HG03558 (cell line): ENCODE results near the gene HSDL1.

Source experiments
- ATAC-seq: cut with Tn5 transposase; IDR thresholded peaks from one replicate; pipeline ENCODE4 v1.9.1; 2021; ENCODE audit warnings: moderate number of reproducible peaks; ENCODE audit not compliant: unreplicated experiment; ENCODE audit errors: extremely low read depth

The HSDL1 gene

DNA sequence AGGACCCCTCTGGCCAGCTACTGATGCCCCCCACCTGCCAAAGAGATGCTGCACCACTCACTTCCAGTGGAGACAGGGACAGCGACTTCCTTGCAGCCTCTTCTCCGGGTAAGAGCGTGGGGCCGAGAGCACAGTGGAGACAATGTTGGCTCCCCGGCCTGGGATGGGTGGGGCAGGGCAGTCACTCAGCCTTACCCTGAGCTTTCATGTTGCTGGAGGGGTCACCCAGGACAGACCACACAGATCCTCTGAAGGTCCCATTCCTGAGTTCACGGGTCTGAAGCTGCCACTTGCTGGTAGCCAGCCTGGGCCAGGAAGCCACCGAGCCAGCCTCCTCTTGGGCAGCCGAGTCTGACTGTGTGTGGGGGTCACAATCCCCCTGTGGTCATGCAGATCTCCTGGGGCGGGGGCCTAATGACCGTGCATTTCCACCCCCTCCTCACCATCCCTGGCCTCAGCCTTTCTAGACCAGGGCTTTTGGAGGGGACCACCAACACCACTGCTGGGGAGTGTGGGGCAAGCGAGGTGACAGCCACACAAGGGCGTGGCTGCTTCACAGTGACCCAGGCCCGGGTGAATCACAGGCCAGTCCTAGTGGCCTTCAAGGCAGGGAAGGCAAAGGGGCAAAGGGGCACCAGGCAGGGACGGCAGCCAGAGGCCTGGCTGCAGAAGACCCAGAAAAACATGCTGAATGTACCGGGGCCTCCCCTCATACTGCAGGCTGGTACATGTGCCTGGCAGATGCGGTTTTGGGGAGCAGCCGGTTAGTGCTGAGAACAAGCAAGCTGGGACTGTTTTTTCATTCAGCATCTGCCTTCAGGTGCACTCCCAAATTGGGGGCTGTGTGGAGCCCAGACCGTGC lies 31.4 kb upstream of the HSDL1 start:
- no peak for ATAC-seq

DNA sequence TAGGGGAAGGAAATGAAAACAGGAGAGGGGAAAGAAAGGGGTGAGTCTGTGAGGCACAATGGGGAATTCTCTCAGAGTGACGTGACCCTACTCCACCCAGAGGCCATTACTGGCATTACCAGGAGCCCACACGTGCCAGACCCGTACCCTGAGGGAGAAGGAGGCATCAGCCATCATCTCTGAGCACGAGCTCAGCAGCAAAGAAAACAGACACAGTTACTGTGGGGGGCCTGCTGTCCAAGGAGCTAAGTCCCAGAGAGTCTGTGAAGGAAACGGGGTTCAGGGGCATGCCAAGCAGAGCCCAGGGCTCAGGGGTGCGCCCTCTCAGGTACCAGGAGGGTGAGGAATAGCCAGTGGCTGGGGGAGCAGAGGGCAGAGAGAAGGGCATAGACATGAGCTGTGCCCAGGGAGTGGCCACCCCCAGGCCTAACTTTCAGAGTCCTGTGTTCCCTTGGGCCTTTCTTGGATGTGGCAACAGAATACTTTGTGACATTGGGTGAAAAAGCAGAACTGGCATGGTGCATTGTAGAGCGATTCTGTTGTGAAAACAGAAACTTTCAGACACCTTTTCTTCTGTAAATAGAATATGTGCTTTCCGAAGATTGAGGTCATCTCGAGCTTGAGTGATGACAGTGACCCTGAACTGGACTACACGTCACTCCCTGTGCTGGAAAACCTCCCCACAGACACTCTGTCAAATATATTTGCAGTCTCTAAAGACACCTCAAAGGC lies 30.5 kb upstream of the HSDL1 start:
- ATAC-seq = no peak

DNA sequence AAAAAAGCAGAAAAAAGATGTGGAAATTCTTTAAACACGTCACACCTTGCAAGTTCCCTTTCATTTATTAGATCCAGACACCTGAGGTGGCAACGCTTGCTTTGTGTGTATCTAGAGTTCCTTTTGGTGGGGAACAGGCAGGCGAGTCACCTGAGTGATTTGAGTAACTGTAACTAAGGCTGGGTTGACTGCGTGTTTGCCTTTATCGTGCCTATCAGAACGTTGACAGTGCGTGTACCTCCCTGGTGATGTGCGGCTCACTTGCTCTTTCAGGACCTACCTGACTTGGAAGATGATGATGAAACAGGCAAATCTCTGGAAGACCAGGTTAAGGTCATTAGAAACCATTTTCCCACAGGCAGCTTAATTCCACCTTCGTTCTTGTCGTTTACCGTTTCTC lies 29.4 kb upstream of the HSDL1 start:
- no peak for ATAC-seq

DNA sequence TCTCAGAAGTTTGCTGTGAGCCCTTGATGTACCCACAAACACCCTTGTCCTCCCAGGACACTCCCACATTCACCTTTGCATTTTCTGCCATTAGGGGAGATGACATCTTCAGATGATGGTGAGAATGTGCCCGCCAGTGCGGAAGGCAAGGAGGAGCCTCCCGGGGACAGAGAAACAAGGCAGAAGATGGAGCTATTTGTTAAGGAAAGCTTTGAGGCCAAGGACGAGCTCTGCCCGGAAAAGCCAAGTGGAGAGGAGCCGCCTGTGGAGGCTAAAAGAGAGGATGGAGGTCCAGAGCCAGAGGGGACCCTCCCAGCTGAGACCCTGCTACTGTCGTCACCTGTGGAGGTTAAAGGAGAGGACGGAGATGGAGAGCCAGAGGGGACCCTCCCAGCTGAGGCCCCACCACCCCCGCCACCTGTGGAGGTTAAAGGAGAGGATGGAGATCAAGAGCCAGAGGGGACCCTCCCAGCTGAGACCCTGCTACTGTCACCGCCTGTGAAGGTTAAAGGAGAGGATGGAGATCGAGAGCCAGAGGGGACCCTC lies 24.9 kb upstream of the HSDL1 start:
- no peak for ATAC-seq

DNA sequence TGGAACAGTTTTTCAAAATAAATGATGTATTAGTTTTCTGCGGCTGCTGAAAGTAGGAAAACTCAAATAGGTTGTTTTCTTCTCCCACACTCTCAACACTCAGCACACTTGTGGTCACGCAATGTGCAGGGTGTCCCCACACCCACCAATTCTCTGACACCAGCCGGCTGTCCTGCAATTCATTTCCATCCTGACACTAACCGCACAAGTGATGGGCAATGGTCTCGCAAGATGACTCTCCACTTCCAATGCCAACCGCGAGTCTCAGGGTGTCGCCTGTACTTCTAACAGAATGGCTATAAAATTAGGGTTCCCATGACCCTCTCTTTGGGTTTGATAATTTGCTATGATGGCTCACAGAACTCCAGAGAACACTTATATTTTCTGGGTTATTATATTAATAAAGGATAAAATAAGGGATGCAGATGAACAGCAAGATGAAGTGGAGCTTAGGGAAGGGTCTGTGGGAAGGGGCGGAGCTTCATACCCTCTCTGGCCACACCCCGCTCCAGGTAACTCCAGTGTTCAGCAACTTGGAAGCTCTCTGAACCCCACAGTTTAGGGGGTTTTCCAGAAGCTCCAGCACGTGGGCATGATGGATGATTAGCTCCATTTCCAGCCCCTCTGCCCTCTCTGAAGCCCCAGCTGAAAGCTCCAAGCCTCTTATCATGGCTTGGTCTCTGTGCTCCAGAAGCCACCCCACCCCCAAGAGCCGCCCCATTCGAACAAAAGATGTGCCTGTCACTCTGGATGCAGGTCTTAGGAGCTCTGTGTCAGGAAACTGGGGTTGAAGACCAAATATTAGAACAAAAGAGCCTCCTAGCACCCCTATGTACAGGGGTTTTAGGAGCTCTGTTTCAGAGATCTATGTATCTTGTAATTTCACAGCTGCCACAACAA lies 22.1 kb upstream of the HSDL1 start:
- ATAC-seq = no peak

DNA sequence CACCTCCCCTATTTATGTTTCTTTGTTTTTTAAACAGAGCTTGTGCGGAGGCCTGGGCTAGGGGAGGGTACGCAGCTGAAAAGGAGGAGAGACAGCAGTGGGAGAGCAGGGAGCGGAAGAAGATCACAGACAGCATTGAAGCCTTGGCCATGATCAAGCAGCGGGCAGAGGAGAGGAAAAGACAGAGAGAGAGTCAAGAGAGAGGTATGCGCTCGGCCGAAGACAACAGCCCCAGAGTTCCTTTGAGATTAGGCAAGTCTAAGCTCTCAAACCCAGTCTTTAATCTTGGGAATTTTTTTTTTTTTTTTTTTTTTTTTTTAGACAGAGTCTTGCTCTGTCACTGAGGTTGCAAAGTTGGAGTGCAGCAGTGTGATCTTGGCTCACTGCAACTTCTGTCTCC lies 20.8 kb upstream of the HSDL1 start:
- no peak for ATAC-seq

DNA sequence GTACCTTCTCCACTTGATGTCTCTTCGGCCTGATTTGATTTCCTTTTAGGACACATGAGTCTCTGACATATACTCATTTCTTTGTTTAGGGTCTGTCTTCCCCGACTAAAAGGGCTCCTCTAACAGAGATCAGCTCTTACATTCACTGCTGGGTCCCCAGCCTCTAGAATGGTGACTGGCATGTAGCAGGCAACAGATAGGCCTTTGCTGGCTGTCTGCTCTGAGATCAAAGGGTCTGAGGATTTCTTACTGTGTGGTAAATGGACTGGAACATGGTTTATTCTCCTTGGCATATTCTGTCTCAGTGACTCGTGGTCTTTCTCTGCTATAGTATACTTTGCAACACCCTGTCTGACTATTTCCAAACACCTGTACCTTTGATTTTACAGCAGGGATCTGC lies 16.8 kb upstream of the HSDL1 start:
- no peak for ATAC-seq

DNA sequence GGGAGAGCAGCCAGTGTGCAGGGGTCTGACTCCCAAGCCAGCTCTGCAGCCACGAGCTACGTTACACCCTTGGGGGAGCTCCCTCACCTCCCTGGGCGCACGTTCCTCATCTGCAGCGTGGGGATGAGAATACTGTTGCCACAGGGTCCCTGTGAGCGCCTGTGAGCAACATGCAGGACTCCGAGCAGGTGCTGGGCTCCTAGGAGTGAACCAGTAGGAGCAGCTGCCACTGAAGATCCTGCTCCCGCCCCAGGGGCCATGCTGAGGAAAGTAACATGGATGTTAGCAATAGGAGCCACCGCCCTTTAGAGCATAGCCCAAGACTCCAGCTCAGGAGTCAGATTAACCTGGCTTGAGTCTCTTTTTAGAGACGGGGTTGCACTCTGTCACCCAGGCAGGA lies 16.1 kb upstream of the HSDL1 start:
- no peak for ATAC-seq

DNA sequence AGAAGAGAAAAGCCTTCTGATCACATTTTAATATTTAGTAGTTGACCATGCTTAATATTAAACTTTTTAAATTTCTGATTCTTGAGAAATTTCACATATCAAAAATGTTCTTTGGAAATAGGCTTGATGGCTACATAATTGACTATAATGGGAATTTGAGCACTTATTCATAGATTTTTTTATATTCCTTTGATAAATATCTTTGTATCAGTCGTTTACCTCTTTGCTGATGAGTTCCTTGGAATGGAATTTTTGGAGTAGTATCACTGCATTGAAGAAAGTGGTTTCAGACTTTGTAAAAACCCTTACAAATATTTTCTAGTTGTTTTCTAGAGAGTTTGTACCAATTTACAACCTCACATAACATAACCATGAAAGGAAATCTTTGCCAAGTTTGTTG lies 14.8 kb upstream of the HSDL1 start:
- ATAC-seq = no peak

DNA sequence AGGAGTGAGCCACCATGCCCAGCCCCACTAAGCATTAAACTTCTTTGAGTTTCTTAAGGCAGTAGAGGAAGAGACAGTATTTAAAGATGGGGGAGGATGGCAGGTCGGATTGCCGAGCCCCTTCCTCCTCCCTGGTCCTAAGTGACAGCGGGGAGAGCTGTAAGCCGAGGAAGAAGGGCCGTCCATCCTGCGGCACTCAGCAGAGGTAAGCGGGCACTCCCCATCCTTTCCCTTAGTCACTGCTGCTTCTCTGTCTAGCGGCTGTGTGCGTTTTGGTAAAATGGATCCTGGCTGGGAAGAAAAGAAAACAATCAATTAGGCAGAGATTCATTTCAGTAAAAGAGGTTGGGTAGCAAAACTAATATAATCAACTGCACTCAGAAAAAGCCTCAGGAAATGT lies 14.0 kb upstream of the HSDL1 start:
- ATAC-seq = no peak

DNA sequence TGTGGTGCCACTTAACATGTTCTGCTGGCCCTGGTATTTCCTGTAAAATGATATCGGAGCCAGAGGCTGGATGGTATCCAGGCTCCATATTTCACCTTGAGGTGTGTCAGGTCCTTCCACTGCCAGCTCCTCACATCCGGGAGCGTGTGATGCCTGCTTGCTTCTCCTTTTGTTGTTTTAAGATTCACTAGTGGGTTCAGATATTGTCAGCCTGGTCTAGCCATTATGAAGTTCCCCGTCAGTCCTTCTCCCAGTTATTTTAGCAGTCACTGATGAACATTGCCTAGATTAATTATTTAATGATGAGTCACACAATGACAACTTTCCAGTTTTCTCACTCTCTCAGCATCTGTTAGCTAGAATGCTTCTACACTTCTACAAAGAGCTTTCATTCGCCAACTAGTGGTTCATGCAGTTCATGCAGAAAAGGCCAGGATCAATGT lies 11.4 kb upstream of the HSDL1 start:
- ATAC-seq = no peak

DNA sequence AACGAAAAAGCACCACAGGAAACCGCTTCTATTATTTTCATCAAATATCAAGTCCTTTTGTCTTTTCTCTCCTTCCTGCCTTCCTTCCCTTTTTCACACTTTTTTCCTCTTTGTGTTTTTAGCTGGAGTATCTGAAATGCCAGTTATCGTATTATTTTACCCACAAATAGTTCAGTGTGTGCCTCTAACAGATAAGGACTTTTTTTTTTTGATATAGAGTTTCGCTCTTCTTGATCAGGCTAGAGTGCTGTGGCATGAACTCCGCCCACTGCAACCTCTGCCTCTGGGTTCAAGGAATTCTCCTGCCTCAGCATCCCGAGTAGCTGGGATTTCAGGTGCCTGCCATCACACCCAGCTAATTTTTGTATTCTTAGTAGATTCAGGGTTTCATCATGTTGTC lies 10.8 kb upstream of the HSDL1 start:
- no peak for ATAC-seq

DNA sequence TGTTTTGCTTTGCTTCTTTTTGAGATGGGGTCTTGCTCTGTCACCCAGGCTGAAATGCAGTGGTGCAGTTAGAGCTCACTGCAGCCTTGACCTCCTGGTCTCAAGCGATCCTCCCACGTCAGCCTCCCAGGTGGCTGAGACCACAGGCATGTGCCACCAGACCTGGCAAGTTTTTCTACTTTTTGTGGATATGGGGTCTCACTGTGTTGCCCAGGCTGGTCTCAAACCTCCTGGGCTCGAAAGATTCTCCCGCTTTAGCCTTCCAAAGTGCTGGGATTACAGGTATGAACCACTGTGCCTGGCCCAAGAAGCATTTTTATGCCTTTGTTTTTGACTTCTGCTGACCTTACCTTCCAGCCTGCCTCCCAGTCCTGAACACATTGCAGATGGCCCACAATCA lies 10.2 kb upstream of the HSDL1 start:
- no peak for ATAC-seq

DNA sequence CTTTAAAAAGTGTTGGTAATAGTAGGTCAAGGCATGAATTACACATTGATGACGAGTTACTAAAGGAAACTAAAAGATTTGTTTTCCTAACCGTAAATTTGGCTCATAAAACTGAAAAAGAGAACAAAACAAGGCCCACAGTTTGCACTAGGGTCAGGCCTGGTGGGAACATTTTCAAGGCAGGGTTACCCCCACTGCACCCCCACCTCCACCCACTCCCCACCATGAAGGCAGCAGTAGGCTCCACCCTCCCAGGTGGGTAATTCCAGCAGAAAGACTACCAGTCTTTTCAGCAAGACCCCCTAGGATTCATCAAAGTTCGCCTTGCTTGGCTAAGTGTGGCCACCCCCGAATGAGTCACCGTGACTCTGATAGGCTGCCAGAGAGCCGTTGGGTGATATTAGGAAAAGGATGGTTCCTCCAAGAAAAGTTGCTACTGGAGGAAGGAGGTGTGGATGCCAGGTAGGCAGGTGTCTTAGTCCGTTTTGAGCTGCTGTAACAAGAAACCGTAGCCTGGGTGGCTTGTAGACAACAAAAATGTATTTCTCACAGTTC lies 8.8 kb upstream of the HSDL1 start:
- ATAC-seq = no peak

DNA sequence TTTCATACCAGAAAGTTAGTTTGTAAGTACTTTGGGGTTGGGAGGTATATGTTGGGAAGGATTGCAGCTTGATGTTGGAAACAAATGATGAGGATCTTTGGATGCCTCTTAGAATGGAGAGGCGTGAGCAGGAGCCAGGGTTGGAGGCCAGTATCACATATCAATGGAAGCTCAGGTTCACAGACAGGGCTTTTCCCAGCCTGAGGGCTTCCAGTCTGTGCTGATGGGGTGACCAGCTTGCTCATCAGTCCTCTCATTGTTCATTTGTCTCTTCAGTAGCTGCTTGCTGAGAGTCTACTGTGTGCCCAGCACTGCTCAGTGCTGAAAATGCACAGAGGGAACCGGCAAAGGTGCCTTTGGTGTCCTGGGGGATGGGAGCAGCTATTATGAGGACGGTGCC lies 5.9 kb upstream of the HSDL1 start:
- ATAC-seq = no peak

DNA sequence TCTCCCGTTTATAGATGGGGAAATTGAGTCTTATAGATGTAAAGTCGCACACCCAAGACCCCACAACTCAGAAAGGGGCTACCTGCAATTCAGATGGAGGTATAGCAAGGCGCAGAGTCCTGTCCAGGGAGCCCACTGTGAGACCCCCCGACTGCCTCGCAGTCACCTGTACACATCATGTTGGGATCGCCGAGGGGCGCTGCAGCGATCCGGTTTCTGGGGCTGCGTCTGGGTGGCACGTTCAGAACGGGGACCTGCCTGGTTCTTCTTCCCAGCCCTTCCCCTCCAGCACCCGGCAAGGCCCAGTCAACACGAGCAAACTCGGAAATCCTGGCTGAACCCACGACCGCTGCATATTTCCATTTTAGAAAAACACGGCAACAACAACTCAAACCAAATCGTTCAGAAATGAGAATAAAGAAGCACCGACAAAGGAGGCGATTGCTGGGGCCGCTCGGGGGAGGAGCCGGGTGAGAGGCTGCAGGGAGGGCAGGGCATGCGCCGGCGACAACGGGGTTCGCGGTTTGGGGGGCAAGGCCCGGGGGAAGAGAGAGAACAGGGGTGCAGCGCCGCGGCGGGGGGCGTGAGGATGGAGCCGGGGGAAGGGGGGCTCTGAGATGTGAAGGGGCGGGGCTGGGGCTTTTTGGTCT lies 643 bp downstream of the HSDL1 start:
- no peak for ATAC-seq

DNA sequence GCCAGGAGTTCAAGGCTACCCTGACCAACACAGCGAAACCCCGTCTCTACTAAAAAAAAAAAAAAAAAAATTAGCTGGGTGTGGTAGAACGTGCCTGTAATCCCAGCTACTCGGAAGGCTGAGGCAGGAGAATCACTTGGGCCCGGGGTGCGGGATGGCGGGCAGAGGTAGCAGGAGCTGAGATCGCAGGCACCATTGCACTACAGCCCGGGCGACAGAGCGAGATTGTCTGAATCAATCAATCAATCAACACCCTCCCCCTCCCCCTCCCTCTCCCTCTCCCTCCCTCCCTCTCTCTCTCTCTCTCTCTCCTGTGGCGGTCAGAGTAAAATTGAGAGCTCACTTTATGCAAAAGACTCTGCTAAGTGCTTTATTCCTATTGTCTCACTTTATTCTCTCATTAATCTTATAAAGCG lies 1.2 kb downstream of the HSDL1 start:
- no peak for ATAC-seq

DNA sequence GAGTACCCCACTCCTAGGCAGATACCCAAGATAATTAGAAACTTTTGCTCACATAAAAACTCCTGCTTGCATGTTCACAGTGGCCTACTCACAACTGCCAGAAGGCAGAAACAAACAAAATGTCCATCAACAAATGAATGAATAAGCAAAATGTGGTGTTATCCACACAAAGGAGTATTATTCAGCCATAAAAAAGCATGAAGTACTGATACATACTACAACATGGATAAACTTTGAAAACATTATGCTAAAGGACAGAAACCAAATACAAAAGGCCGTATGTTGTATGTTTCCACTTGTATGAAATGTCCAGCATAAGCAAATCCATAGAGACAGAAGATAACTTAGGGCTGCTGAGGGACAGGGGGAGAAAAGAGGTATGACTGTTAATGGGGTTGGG lies 1.9 kb downstream of the HSDL1 start:
- ATAC-seq = no peak

DNA sequence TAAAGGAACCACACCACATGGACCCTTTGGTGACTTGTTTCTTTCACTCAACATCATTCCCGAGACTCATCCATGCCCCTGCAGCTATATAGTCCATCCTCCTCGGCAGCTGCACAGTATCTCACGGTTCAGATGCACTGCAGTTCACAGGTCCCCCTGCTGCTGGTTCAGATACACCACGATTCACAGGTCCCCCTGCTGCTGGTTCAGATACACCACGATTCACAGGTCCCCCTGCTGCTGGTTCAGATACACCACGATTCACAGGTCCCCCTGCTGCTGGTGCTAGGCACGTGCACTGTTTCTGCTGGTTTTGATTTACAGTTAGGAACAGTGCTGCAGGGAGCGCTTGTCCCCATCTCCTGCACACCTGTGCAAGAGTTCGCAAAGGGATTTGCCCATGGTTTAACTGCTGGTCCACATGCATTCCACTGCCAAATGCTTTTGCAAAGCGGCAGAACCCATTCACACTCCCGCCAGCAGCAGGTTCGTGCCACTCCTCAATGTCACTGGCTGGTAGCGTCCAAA lies 3.8 kb downstream of the HSDL1 start:
- no peak for ATAC-seq
